HG03460 (cell line): ENCODE measurements around the gene SH3BP1.

Experiments
- ATAC-seq: cut with Tn5 transposase; IDR thresholded peaks from one replicate; pipeline ENCODE4 v1.9.1; 2021; ENCODE audit not compliant: unreplicated experiment

Gene SH3BP1

GRCh38 chr22:37611207-37611606 lies 28.3 kb upstream of the SH3BP1 start:
- ATAC-seq: no peak

DNA sequence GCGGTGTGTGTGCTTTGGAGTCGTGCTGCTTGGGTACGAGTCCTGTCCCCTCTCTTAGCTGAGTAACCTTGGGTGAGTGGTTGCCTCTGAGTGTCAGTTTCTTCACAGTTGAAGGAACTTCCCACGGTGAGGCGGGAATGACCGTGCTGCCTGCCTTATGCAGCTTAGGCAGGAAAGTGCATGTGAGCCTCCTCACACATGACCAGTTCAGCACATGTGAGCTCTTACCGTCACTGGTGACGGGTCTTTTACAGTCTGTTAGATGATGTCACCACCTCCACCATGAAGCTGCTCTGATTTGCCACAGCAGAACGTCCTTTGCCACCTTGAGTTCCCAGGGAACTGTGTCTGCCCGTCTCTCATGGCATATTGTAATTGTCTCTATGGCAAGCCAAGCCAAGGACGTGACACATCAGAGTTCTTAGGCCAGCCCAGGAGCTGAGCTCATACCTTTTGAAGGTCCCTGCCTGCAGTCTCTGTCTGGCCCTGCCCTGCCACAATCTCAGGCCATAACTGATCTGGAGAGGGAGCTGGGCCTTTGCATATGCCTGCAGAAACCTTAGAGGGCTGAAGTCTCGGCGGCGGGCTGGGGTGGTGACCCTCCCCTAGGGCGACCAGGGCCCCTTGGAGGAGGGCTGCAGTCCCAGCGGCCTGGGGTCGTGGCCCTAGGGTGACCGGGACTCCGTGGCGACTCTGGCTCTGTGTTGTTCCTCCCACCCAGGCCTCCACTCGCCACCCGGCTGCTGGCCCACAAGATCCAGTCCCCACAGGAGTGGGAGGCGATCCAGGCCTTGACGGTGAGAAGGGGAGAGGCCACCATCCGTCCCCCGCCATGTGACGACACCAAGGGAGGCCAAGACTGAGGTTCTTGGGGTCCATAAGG lies 23.0 kb upstream of the SH3BP1 start:
- ATAC-seq: no peak

DNA sequence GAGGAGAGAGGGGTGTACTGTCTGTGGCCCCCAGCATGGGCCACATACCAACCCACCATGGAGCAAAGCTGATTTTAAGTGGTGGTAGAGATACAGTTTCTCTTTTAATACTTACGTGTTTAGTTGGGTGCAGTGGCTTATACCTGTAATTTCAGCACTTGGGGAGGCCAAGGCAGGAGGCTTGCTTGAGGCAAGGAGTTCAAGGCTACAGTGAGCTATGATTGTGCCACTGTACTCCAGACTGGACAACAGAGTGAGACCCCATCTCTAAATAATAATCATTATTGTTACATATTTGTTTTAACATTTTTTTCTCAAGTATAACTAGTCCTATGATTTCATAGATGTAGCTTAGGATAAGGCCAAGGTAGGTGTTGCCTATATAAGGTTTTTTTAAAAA lies 22.0 kb upstream of the SH3BP1 start:
- ATAC-seq: no peak

- ATAC-seq: no peak
Observed at GRCh38 chr22:37618072-37618656, 21.3 kb upstream of the SH3BP1 start.

GRCh38 chr22:37618674-37619073 lies 20.8 kb upstream of the SH3BP1 start:
- no peak for ATAC-seq

DNA sequence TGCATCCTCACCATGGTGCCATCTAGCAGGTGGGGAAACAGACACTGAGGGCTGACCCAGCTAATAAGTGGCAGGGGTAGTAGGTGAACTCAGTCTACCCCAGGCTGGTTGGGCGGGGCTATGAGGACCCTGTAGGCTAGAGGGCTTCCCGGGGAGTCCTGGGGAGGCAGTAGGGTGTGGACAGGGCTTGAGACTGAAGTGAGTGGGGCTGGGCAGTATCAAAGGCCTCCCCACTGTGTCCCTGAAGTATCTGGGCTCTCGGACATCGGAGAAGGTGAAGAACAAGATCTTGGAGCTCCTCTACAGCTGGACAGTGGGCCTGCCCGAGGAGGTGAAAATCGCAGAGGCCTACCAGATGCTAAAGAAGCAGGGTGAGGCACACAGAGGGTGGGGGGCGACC lies 19.5 kb upstream of the SH3BP1 start:
- no peak for ATAC-seq

GRCh38 chr22:37621352-37621860 lies 18.1 kb upstream of the SH3BP1 start:
- no peak for ATAC-seq

GRCh38 chr22:37623075-37624016 lies 16.1 kb upstream of the SH3BP1 start:
- ATAC-seq: no peak

DNA sequence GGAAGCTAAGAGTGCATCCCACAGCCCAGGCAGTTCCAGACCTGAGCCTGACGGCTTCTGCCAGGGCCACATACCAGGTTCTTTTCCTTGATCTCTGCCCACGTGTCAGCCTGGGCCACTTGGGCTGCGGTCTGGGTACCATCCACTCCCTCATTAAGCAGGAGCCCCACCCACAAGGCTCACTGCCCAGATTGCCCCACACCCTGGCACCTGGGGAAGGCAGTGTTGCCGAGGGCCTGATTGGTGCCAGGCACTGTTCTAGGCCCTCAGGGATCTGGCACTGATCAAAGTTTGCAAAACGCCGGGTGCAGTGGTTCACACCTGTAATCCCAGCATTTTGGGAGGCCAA lies 15.5 kb upstream of the SH3BP1 start:
- no peak for ATAC-seq

DNA sequence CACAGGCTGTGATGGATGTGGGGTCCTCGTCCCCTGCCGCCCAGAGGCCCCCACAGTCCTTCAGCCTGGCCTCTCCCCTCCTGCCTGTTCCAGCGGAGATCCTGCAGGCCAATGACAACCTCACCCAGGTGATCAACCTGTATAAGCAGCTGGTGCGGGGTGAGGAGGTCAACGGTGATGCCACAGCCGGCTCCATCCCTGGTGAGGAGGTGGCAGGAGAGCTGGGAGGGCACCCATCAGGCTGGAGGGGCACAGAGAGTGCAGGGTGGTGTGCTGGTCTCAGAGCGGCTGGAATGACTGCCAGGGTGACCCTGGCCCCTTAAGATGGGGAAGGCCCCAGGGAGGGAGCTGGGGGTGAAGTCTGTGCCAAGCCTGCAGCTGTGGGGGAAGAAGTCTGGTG lies 14.6 kb upstream of the SH3BP1 start:
- no peak for ATAC-seq

DNA sequence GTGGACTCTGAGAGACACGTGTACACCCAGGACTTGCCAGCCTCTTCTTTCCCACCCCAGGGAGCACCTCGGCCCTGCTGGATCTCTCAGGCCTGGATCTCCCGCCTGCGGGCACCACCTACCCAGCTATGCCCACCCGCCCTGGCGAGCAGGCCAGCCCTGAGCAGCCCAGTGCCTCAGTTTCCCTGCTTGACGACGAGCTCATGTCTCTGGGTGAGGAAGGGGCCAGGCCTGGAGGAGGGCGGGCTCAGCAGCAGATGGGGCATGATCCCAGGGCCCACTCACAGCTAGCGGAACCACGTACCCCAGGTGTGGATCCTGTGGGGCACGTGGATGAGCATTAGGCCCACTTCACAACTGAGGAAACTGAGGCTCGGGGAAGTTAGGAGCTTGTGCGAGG lies 13.7 kb upstream of the SH3BP1 start:
- no peak for ATAC-seq

GRCh38 chr22:37626144-37626543 lies 13.3 kb upstream of the SH3BP1 start:
- ATAC-seq: no peak

DNA sequence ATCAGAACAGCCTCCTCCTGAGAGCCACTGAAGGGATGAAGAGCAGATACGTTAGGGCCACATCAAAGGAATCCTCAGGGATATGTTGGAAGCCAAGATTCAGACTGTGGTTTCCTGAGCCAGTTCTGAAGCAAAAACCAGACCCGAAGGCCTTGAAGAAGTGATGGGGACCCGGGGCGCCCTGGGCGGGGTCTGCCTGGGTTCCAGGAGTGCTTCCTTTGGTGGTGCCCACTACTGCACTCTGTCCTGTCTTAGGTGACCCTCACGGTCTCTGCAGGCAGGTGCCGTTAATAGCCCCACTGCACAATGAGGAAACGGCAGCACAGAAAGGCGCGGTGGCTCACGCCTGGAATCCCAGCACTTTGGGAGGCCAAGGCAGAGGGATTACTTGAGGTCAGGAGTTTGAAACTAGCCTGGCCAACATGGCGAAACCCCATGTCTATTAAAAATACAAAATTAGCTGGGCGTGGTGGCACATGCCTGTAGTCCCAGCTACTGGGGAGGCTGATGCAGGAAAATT lies 12.9 kb upstream of the SH3BP1 start:
- no peak for ATAC-seq

GRCh38 chr22:37627121-37627520 lies 12.3 kb upstream of the SH3BP1 start:
- ATAC-seq: no peak

- no peak for ATAC-seq
Observed at GRCh38 chr22:37627545-37627944, 11.9 kb upstream of the SH3BP1 start.

- ATAC-seq: no peak
Observed at GRCh38 chr22:37628830-37629229, 10.6 kb upstream of the SH3BP1 start.

- no peak for ATAC-seq
Observed at GRCh38 chr22:37629928-37630327, 9.5 kb upstream of the SH3BP1 start.

DNA sequence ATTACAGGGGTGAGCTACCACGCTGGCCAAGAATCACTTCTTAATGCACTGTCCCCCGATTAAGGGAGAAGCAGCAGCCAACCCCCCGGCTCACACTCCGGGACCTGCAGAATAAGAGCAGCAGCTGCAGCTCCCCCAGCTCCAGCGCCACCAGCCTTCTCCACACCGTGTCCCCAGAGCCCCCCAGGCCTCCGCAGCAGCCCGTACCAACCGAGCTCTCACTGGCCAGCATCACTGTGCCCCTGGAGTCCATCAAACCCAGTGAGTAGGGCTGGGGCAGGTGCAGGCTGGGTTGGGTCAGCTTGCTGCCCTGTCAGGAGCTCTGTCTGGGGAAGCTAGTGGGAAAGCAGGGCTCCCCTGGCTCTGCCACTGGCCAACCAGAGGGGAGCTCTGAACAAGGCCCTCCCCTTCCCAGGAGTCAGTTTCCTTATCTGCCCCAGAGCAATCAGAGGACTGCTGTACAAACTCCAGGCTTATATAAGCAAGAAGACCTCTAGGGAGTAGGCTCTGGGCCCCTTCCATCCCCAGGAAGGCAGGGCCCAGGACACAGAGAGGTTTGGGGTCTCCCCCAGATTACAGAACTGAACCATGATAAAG lies 8.5 kb upstream of the SH3BP1 start:
- ATAC-seq: no peak

DNA sequence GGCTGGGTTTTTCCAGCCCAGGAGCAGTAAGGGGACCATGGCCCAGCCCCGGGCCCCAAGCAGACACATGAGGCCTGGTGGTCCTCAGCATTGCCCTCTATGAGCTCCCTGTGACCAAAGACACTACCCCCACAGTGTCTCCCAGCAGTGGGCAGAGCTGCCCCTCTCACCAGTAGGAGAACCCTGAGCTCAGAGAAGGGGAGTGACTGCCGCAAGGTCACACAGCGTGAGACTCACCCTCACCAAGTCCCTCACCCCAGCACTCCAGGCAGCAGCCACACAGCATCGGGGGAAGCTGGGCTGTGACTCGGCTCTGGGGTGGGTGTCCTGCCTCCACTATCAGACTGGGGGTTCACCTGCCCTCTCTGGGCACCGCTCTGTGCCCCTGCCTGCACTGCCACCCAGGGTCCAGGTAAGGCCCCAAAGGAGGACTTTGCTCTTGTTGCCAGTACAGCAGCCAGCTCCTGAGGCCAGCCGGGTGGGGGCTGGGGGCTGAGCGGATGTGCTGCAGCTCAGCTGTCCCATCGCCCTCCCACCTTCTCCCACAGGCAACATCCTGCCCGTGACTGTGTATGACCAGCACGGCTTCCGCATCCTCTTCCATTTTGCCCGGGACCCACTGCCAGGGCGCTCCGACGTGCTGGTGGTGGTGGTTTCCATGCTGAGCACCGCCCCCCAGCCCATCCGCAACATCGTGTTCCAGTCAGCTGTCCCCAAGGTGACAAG lies 7.9 kb upstream of the SH3BP1 start:
- no peak for ATAC-seq
